Hippocampal formation (tissue), 2 donors: ENCODE data around the gene NKX6-2.
"Not testable (repeated sequence)": the region's sequence is repeated elsewhere in the genome, so short reads cannot be mapped to it uniquely, and the experiment has no call there.

Source experiments
- DNase-seq, 2 donors: peaks; one replicate each; lab custom pipeline; 2025; lab: John Stamatoyannopoulos, UW

The NKX6-2 gene

GRCh38 chr10:132797986-132798385, 12.0 kb upstream of the NKX6-2 start:
- not testable (repeated sequence) for DNase-seq

GRCh38 chr10:132796846-132797245, 10.9 kb upstream of the NKX6-2 start:
- DNase-seq = no peak

- DNase-seq = no peak
These were observed 8.2 kb upstream of the NKX6-2 start for GRCh38 chr10:132793871-132794849.

- DNase-seq = no peak
These were observed 7.3 kb upstream of the NKX6-2 start for GRCh38 chr10:132793213-132793612.

GRCh38 chr10:132792796-132793195, 6.8 kb upstream of the NKX6-2 start:
- DNase-seq = no peak

GRCh38 chr10:132792099-132792498, 6.2 kb upstream of the NKX6-2 start:
- not testable (repeated sequence) for DNase-seq

- DNase-seq = no peak
These were observed 5.2 kb upstream of the NKX6-2 start for GRCh38 chr10:132790934-132791829.

- DNase-seq = no peak
These were observed 4.5 kb upstream of the NKX6-2 start for GRCh38 chr10:132790470-132790869.

GRCh38 chr10:132789659-132790148, 3.8 kb upstream of the NKX6-2 start:
- no peak for DNase-seq

GRCh38 chr10:132788831-132789219, 2.9 kb upstream of the NKX6-2 start:
- DNase-seq = no peak

GRCh38 chr10:132788180-132788830, 2.4 kb upstream of the NKX6-2 start:
- DNase-seq = no peak

GRCh38 chr10:132787495-132788179, 1.7 kb upstream of the NKX6-2 start:
- DNase-seq = no peak

GRCh38 chr10:132786884-132787494, 1.0 kb upstream of the NKX6-2 start:
- no peak for DNase-seq

GRCh38 chr10:132786476-132786883, 533 bp upstream of the NKX6-2 start:
- no peak for DNase-seq

GRCh38 chr10:132784866-132785722, 853 bp downstream of the NKX6-2 start:
- DNase-seq = no peak

- no peak for DNase-seq
These were observed 1.7 kb downstream of the NKX6-2 start for GRCh38 chr10:132783940-132784865.

- DNase-seq = no peak
These were observed 2.6 kb downstream of the NKX6-2 start for GRCh38 chr10:132783165-132783939.

- DNase-seq = no peak
These were observed 4.4 kb downstream of the NKX6-2 start for GRCh38 chr10:132781556-132781955.
